HTERT RPE-1 (cell line): ENCODE results near the gene SQSTM1.
"Not testable (repeated sequence)": the region's sequence is repeated elsewhere in the genome, so short reads cannot be mapped to it uniquely, and the experiment has no call there.

Experiments used
- in situ Hi-C: fragments of 300-500 bp; cut with MboI; formaldehyde crosslinking; loops from 4 replicates; pipeline ENCODE4 v1.14.3; 2020; ENCODE audit warnings: low sequenced_read_pairs

The SQSTM1 gene

GRCh38 chr5:179871533-179871932 is 50.8 kb downstream of the SQSTM1 start:
- in situ Hi-C loops: not testable (repeated sequence)

DNA sequence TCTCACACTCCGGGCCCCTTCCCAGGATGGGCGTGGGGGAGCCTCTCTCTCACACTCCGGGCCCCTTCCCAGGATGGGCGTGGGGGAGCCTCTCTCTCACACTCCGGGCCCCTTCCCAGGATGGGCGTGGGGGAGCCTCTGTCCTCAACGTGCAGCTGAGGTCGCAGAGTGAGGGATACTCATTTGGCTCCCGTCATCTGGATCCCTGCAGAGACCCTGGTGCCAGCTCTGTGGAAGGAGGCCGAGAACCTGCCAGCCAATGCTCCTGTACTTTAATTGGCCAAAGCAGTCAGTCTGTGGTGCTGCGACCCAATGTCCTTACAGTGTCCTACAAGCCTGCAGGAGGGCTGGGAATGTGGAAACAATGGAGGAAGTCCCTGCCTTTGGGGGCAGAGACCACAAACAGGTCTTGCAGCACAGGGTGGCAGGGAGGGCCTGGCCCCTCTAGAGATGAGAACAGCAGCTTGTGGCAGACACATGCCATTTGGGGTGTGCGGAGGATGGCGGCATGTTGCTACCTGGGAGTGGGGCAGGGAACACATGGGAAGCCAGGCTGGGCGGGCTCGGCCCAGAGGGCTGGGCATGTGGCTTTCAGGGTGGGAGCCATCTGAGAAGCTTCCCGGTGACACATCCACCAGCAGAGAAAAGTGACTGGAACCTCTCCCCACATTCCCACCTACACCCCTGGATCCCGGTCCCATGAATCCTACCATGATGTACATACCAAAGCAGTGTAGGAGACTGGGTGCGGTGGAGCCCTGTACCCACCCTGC is 51.5 kb downstream of the SQSTM1 start:
- in situ Hi-C loops: no loop called here

- in situ Hi-C loops: no loop called here
Measured at GRCh38 chr5:179872828-179873575, 52.3 kb downstream of the SQSTM1 start.

DNA sequence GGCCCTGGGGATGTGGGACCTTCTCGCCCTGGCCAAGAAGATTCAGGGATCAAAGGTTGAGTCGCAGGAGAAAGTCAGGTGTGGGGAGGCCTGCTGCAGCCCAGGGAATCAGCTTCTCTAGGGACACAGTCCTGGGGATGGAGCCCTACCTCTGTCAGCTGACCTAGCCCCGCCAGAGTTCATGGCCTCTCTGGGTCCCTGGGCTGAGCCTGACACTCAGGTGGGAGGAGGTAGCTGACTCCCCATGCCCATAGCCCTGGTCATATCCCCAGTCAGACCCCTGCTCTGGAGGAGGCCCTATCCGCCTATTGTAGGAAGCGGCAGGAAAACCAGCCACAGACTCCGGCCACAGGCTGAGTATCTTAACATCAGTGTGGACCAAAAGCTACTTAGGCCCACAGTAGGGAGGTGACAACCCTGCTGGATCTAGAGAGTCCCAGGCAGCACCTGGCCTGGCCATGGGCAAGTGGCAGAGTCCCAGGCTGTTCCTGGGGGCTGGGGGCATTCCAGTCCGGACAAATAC is 52.9 kb downstream of the SQSTM1 start:
- in situ Hi-C loops: no loop called here

DNA sequence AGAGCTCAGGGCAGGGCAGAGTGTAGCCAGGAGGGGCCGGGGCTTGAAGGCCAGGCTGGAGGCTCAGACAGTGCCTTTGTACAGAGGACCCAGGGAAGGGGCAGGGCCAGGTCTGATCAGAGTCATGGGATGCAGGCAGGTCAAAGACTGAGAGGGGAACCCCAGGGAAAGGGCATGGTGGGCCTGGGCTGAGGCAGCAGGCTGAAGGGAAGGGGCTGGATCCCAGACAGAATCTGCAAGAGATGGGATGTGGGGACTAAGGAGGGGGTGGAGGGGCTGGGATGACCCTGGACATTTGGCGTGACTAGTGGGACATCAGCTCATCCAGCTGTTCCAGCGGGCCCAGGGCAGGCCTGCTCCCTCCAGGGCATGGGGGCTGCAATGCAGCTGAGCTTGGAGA is 53.4 kb downstream of the SQSTM1 start:
- in situ Hi-C loops: no loop called here

DNA sequence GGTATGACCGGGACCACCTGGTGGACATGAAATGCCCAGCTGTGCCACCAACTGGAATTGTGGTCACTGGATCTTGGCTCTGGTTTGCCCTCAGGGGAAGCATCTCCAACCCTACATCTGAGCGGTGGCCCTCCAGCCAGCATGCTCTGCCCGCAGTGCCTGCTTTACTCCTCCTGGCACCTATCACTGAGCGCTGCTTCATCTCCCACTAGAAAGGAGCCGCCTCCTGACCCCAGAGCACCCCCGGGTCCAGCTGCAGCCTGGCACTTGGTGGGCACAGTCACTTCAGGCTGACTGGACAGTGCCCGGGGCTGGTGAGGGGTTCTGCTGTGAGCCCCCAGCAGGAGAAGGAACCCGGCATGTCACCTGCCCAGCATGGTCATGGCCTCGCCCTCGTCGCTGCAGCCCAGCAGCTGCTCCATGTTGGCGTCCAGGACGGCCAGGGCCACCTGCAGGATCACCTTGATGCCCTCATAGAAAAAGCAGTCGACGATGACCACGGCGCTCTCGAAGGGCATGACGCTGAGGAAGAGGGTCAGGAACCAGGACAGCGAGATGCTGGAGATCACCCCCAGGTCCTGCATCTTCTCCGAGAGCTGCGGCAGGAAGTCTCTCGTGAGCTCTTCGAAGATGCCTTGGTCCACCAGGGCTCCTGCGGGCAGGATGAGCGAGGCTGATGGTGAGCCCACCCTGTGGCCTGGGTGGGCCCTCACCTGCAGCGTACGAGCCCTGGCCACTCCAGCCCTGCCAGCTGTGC is 54.0 kb downstream of the SQSTM1 start:
- in situ Hi-C loops: no loop called here

DNA sequence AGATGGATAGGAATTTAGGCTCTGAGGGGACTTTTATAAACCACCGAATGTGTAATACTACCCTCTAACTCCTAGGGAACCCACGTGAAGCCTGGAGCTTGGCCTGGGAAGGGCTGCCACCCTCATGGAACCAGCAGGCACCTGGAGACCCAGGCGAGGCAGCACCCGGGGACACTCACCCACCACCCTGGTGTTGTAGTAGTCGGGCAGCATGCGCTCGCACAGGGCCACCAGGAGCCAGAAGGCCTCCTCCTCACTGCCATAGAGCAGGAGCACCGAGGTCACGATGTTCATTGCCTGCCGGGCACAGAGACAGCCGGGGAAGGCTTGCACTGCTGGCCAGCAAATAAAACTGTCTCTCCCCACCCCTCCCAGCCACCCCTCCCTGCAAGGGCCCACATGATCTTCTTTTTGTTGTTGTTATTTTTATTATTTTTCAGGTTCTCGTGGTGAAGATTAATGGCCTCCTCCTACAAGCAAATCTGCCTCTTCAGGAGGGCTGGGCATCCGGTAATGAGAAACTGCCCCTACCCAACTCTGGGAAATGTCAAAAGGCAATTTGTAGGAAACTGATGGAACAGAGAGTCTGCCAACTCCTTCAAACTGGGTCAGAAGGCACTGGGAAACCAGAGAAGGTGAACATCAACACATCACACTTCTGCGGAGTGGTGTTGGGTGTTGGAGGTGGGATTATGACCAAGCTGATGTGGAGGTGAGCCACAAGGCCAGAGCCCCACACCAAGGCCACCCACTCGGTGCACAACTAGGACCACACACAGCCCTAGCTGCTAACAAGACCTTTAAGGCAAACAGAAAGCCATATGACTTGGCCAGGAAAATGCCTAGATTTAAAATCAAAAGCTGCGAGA is 55.3 kb downstream of the SQSTM1 start:
- in situ Hi-C loops: no loop called here

DNA sequence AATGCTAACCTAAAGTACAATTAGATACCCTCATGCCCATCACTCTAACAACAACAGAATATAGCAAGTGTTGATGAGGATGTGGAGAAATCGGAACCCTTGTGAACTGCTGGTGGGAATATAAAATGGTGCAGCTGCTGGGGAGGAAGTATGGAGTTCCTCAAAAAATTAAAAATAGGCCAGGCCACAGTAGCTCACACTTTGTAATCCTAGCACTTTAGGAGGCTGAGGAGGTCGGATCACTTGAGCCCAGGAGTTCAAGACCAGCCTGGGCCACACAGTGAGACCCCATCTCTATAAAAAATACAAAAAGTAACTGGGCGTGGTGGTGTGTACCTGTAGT is 55.9 kb downstream of the SQSTM1 start:
- in situ Hi-C loops: no loop called here

DNA sequence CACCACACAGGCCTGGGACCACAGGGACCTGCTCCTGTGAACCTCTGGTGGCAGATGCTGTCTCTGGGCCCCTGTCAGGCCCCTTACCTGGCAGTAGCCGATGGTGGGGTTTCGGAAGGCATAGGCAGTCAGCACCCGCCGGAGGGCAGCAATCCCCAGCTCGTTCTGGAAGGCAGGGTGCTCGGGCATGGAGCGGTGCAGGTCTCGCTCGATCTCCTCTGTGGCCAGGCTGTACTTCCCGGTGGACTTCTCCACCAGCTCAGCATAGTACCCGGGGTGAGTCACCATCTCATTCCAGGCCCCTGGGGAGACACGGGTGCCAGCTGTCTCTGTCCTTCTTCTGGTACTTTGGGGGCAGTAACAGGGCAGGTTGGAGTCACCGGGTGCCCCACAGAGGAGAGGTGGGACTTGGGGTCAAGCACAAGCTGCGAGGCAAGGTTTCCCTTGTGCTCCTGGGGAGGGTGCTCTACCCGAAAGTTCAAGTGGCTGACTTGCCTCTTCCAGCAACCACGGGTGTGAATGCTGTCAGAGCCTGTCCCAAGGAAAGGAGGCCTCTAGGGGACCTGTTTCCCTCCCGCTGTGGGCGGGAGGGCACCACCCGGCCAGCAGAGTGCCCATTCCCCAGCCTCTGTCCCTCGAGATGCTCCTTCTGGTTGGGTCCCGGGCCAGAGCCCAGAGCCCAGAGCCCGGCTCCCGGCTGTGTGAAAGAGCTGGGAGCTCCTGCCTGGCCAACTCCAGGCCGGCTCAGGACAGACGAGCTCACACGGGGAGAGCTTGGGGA is 57.7 kb downstream of the SQSTM1 start:
- in situ Hi-C loops: no loop called here

DNA sequence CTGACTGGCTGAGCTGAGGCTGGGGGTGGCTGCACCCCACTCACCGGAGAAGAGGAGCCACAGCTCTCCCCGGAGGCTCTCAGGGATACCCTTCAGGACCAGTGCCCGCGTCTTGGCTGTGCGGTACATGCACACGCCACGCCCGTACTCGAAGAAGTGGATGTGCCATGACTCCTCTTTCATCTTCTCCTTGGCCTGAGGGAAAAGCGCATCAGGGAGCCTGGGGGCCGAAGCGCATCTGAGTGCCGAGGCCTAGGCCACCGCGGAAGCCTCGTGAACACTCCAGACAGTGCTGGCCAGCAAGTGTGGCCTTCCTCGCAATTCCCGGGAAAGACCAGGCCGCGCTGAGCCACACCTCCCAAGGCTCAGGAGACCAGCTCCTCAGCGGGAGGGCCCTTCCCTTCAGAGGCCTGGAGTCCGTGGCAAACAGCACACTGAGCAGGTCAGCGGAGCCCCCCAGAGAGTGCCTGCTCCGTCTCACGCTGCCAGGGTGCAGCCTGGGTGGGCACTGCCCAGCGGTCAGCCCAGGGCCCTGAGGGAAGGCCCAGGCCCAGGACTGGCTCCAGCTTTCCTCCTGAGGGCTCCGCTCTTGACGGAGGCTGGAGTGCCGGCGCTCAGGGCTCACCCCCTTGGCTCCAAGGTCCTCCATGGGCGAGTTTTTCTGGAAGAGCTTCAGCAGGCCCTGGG is 58.4 kb downstream of the SQSTM1 start:
- in situ Hi-C loops: no loop called here

DNA sequence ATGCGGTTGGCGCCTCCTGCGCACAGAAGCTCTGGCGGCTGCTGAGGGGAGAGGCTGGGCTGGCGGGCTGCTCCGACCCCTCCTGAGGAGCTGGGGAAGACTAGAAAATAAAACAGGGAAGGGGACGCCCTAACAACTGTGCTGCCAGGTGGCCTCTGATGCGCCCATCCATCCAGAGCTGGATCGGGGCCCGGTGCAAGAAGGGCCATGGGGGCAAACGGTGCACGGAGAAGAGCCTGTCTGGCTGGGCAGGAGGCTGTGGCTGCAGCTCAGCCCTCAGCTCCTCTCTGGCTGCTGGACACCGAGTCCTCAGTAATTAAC is 58.9 kb downstream of the SQSTM1 start:
- in situ Hi-C loops: no loop called here

- in situ Hi-C loops: no loop called here
Measured at GRCh38 chr5:179880066-179880650, 59.5 kb downstream of the SQSTM1 start.

GRCh38 chr5:179880848-179881590 is 60.3 kb downstream of the SQSTM1 start:
- in situ Hi-C loops: no loop called here

DNA sequence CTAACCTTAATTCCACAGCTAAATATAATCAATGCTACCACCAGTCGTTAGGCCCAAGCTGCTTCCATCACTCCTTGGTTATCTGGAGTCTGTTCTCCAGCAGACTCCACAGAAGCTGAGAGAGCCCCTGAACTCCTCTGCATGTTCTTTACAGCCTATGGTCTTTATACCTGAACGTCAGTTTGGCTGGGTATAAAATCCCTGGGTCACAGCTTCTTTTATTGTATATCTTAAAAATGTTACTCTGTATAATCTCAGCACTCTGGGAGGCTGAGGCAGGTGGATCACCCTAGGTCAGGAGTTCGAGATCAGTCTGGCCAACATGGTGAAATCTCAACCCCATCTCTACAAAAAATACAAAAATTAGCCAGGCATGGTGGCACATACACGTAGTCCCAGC is 61.6 kb downstream of the SQSTM1 start:
- in situ Hi-C loops: no loop called here

GRCh38 chr5:179883163-179883562 is 62.5 kb downstream of the SQSTM1 start:
- in situ Hi-C loops: no loop called here

DNA sequence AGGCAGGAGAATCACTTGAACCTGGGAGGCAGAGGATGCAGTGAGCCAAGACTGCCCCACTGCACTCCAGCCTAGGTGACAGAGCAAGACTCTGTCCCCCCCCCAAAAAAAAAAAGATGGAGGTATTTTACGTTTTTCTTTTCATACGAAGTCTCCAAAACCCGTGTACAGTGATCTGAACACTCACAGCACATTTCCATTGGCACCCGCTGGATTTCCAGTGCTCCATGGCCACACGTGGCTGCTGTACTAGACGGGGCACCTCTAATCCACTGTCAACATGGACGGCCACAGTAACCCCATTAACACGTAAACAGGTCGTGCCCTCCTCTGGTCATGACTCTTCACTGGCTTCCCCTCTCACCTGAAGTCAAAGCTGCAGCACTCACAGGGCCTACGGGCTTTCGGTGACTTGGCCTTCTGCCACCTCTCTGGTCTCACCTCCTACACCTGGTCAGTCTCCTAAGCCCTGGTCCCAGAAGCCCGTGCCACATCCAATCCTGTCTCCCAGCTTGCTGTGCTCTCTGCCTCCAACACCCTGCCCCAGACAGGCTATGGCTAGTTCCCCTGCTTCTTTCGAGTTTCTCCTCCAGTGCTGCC is 64.9 kb downstream of the SQSTM1 start:
- in situ Hi-C loops: no loop called here

- in situ Hi-C loops: no loop called here
Measured at GRCh38 chr5:179886190-179886911, 65.6 kb downstream of the SQSTM1 start.
